H1 (cell line): ENCODE results near the gene STK16. TPM values are rescaled to one million over a fixed set of nuclear protein-coding genes. Genes with fewer than 3 reads are reported as not detected.

ENCODE experiments used
- CTCF ChIA-PET: fragments of 300-600 bp; sonication (Branson Sonifier 250); formaldehyde crosslinking; loops from one replicate; lab custom pipeline; 2021; ENCODE audit not compliant: partially characterized antibody; lab: Charles Lee
- POLR2A ChIA-PET: fragments of 300-600 bp; sonication (Branson Sonifier 250); formaldehyde crosslinking; loops from one replicate; lab custom pipeline; 2021; ENCODE audit warnings: inconsistent platforms; ENCODE audit not compliant: partially characterized antibody; lab: Charles Lee
- DNase-seq, 2 experiments: peaks; one replicate each; pipeline versions ENCODE4 v3.0.0 to v3.0.0-alpha.2; 2010 to 2022; ENCODE audit warnings: low spot score in 2 of 2, low read depth in 1 of 2, mixed read lengths in 1 of 2
- FAIRE-seq: peaks from 2 replicates; lab custom pipeline; 2011; peaks lifted over from hg19 to GRCh38; lab: Jason Lieb, UNC
- H2AFZ ChIP-seq: 2 replicates; pipeline ENCODE4 v1.8.1; 2012; ENCODE audit warnings: low read length, inconsistent platforms
- H2AK5ac ChIP-seq: 2 replicates; pipeline ENCODE4 v1.6.1; 2013; ENCODE audit warnings: low read depth, low read length
- H2BK120ac ChIP-seq: replicated peaks from 2 replicates; pipeline ENCODE3; 2013; ENCODE audit warnings: low read depth, low read length, inconsistent platforms
- H2BK12ac ChIP-seq: 2 replicates; pipeline ENCODE4 v1.6.1; 2013; ENCODE audit warnings: low read depth, low read length
- H2BK15ac ChIP-seq: 2 replicates; pipeline ENCODE4 v1.6.1; 2013; ENCODE audit warnings: low read length
- H2BK20ac ChIP-seq: 2 replicates; pipeline ENCODE4 v1.6.1; 2013; ENCODE audit warnings: low read length
- H2BK5ac ChIP-seq: 2 replicates; pipeline ENCODE4 v1.6.1; 2013; ENCODE audit warnings: low read depth, low read length
- H3K14ac ChIP-seq: 2 replicates; pipeline ENCODE4 v1.6.1; 2013; ENCODE audit warnings: inconsistent platforms; ENCODE audit not compliant: insufficient read length
- H3K18ac ChIP-seq: 2 replicates; pipeline ENCODE4 v1.6.1; 2013; ENCODE audit warnings: low read length; ENCODE audit errors: extremely low read depth
- H3K23ac ChIP-seq: 2 replicates; pipeline ENCODE4 v1.6.1; 2013; ENCODE audit warnings: inconsistent platforms; ENCODE audit not compliant: insufficient read length
- H3K23me2 ChIP-seq: 2 replicates; pipeline ENCODE4 v1.6.1; 2013; ENCODE audit warnings: low read depth, low read length
- H3K27ac ChIP-seq: 2 replicates; pipeline ENCODE4 v1.6.1; 2011; ENCODE audit warnings: low read depth, low read length, inconsistent platforms
- H3K27me3 ChIP-seq, 4 experiments: replicated peaks in 1 of 4; 1 replicate in 1 of 4; 2 replicates in 3 of 4; pipeline versions ENCODE4 v1.6.1 to v1.8.1; 2011 to 2013; ENCODE audit warnings: low read length in 3 of 4, mild to moderate bottlenecking in 3 of 4, inconsistent platforms in 2 of 4, mixed read lengths in 2 of 4, moderate library complexity in 1 of 4; ENCODE audit not compliant: control insufficient read depth in 3 of 4, insufficient read depth in 3 of 4; ENCODE audit errors: extremely low read depth in 1 of 4
- H3K36me3 ChIP-seq, 4 experiments: 2 replicates each; pipeline versions ENCODE4 v1.6.1 to v1.8.1; 2011 to 2013; ENCODE audit warnings: mild to moderate bottlenecking in 4 of 4, low read length in 3 of 4, moderate library complexity in 2 of 4, control low read depth in 1 of 4, inconsistent platforms in 1 of 4; ENCODE audit not compliant: insufficient read depth in 4 of 4, control insufficient read depth in 2 of 4
- H3K4ac ChIP-seq: replicated peaks from 2 replicates; pipeline ENCODE3; 2013; ENCODE audit warnings: low read length, low read depth, mixed read lengths, inconsistent platforms; ENCODE audit not compliant: insufficient read length
- H3K4me1 ChIP-seq, 4 experiments: replicated peaks in 1 of 4; 1 replicate in 1 of 4; 2 replicates in 3 of 4; pipeline versions ENCODE4 v1.6.1 to v1.8.1; 2011 to 2013; ENCODE audit warnings: low read length in 3 of 4, inconsistent platforms in 2 of 4, mixed read lengths in 1 of 4; ENCODE audit not compliant: insufficient read depth in 4 of 4, control insufficient read depth in 3 of 4
- H3K4me2 ChIP-seq, 2 experiments: 2 replicates each; pipeline versions ENCODE4 v1.6.1 to v1.8.1; 2011 to 2013; ENCODE audit warnings: low read depth in 2 of 2, low read length in 2 of 2, control low read depth in 1 of 2, inconsistent platforms in 1 of 2, mild to moderate bottlenecking in 1 of 2; ENCODE audit not compliant: insufficient read depth in 1 of 2
- H3K4me3 ChIP-seq, 4 experiments: fragments of 200-600, 300-600 bp in 1 of 4; sonication (generic), shearing (Covaris generic), sonication (Bioruptor Twin) in 1 of 4; 2 replicates each; pipeline versions ENCODE4 v1.5.1 to v1.8.1; 2011 to 2016; ENCODE audit warnings: low read length in 4 of 4, low read depth in 3 of 4, control low read depth in 2 of 4, inconsistent platforms in 2 of 4, mild to moderate bottlenecking in 2 of 4, mixed read lengths in 1 of 4, moderate library complexity in 1 of 4; ENCODE audit not compliant: insufficient read depth in 2 of 4; ENCODE audit errors: extremely low read depth in 1 of 4
- H3K56ac ChIP-seq: replicated peaks from 2 replicates; pipeline ENCODE3; 2013; ENCODE audit warnings: low read depth, mild to moderate bottlenecking, mixed read lengths, low read length, inconsistent platforms; ENCODE audit not compliant: insufficient read length
- H3K79me1 ChIP-seq: 2 replicates; pipeline ENCODE4 v1.6.1; 2013; ENCODE audit warnings: low read depth, low read length, control low read depth
- H3K79me2 ChIP-seq, 2 experiments: 2 replicates each; pipeline versions ENCODE4 v1.6.1 to v1.8.1; 2012 to 2013; ENCODE audit warnings: low read length in 2 of 2, mild to moderate bottlenecking in 2 of 2, inconsistent platforms in 1 of 2; ENCODE audit not compliant: insufficient read depth in 2 of 2, control insufficient read depth in 1 of 2
- H3K9ac ChIP-seq, 4 experiments: replicated peaks in 1 of 4; 1 replicate in 1 of 4; 2 replicates in 3 of 4; pipeline versions ENCODE4 v1.6.1 to v1.8.1; 2011 to 2013; ENCODE audit warnings: low read depth in 3 of 4, low read length in 3 of 4, control low read depth in 2 of 4, mild to moderate bottlenecking in 2 of 4, moderate library complexity in 2 of 4, inconsistent platforms in 1 of 4; ENCODE audit errors: extremely low read depth in 1 of 4
- H3K9me3 ChIP-seq, 2 experiments: 2 replicates each; pipeline versions ENCODE4 v1.6.1 to v1.8.1; 2012 to 2013; ENCODE audit warnings: mild to moderate bottlenecking in 2 of 2, moderate library complexity in 2 of 2, control low read depth in 1 of 2, inconsistent platforms in 1 of 2, low read depth in 1 of 2, low read length in 1 of 2, mixed read lengths in 1 of 2; ENCODE audit not compliant: insufficient read depth in 2 of 2
- H4K20me1 ChIP-seq, 2 experiments: replicated peaks in 1 of 2; 2 replicates each; pipeline versions ENCODE3 to v1.8.1; 2011 to 2013; ENCODE audit warnings: inconsistent platforms in 2 of 2, low read length in 2 of 2, mild to moderate bottlenecking in 1 of 2; ENCODE audit not compliant: insufficient read depth in 2 of 2, control insufficient read depth in 1 of 2
- H4K5ac ChIP-seq: 2 replicates; pipeline ENCODE4 v1.6.1; 2013; ENCODE audit warnings: low read length, low read depth, mixed read lengths, inconsistent platforms; ENCODE audit not compliant: insufficient read length
- H4K8ac ChIP-seq: 2 replicates; pipeline ENCODE4 v1.8.0; 2013; ENCODE audit warnings: mild to moderate bottlenecking, moderate library complexity, low read length, inconsistent platforms; ENCODE audit not compliant: insufficient read depth; ENCODE audit errors: extremely low read depth
- H4K91ac ChIP-seq: replicated peaks from 2 replicates; pipeline ENCODE3; 2013; ENCODE audit warnings: low read length, mixed read lengths, inconsistent platforms; ENCODE audit not compliant: insufficient read length
- CHD2 ChIP-seq: IDR thresholded peaks from 2 replicates; pipeline ENCODE4 v1.6.1; 2012; ENCODE audit warnings: low read length, improper control_type of control experiment
- EZH2 ChIP-seq: fragments of 200-600 bp; sonication (generic); IDR thresholded peaks from 2 replicates; pipeline ENCODE4 v1.7.1; 2012; ENCODE audit warnings: low read depth, mild to moderate bottlenecking, moderate library complexity, low read length, inconsistent platforms; ENCODE audit not compliant: severe bottlenecking
- KDM4A ChIP-seq: IDR thresholded peaks from one replicate; pipeline ENCODE4 v1.7.1; 2012; ENCODE audit warnings: low read depth, mild to moderate bottlenecking, moderate library complexity, low read length, inconsistent platforms; ENCODE audit not compliant: severe bottlenecking
- MAFK ChIP-seq: IDR thresholded peaks from 2 replicates; pipeline ENCODE4 v1.6.1; 2012; ENCODE audit warnings: low read depth, mild to moderate bottlenecking, improper control_type of control experiment, low read length
- RAD21 ChIP-seq, 2 experiments: IDR thresholded peaks in 1 of 2; conservative IDR thresholded peaks in 1 of 2; 2 replicates each; pipeline ENCODE4 v1.6.1; 2011; ENCODE audit warnings: low read depth in 2 of 2, low read length in 2 of 2, improper control_type of control experiment in 1 of 2, inconsistent platforms in 1 of 2, mild to moderate bottlenecking in 1 of 2, moderate library complexity in 1 of 2
- RNF2 ChIP-seq: fragments of 200-900, 300-1000 bp; sonication (generic); IDR thresholded peaks from 2 replicates; pipeline ENCODE4 v1.7.1; 2016; ENCODE audit warnings: borderline replicate concordance, low read depth, mild to moderate bottlenecking, antibody characterized with exemption, low read length; ENCODE audit not compliant: poor library complexity, severe bottlenecking; ENCODE audit errors: missing control alignments
- SIN3A ChIP-seq, 2 experiments: IDR thresholded peaks in 1 of 2; conservative IDR thresholded peaks in 1 of 2; 2 replicates each; pipeline ENCODE4 v1.6.1; 2011 to 2012; ENCODE audit warnings: low read length in 2 of 2, improper control_type of control experiment in 1 of 2, low read depth in 1 of 2, mild to moderate bottlenecking in 1 of 2
- TEAD4 ChIP-seq: IDR thresholded peaks from 2 replicates; pipeline ENCODE4 v1.6.1; 2012; ENCODE audit warnings: low read depth, low read length, inconsistent platforms, mixed read lengths
- WGBS, 2 experiments: shearing (Covaris generic) in 1 of 2; methylation state at CpG; one replicate each; pipeline versions ENCODE4 v1.1.6 to v1.1.7; 2013 to 2015; ENCODE audit warnings: low lambda C conversion rate in 2 of 2, mixed read lengths in 2 of 2, inconsistent platforms in 1 of 2, low coverage in 1 of 2, missing lambda C conversion rate in 1 of 2; ENCODE audit not compliant: insufficient replicate concordance in 2 of 2, insufficient coverage in 1 of 2, insufficient read length in 1 of 2; ENCODE audit errors: extremely low coverage in 1 of 2, missing lambda C conversion rate in 1 of 2; 5-methylcytosine and 5-hydroxymethylcytosine counted together
- polyA plus RNA-seq, 7 experiments: library from polyadenylated mRNA; depleted of rRNA in 3 of 7; stranded (reverse) in 5 of 7; unstranded in 2 of 7; fragments of >200 nt in 5 of 7; fragments of 200-250 nt in 2 of 7; gene quantifications; 1 replicate in 5 of 7; 2 replicates in 1 of 7; 4 replicates in 1 of 7; pipeline versions ENCODE4 v1.2.1 to v1.2.3, GENCODE V29; 2011 to 2013; ENCODE audit warnings: missing spikeins in 2 of 7, mixed read lengths in 2 of 7
- total RNA-seq: library from RNA; stranded (reverse); fragmentation: NEBNext Ultra II Directional; extraction: Animal tissue kit (Norgen Biotek cat#: 25700); gene quantifications from 2 replicates; pipeline ENCODE4 v1.2.1, GENCODE V29; 2021
- TF ChIP-seq, protein P1 (sequence below): IDR thresholded peaks from 2 replicates; pipeline ENCODE4 v1.6.1; 2012; ENCODE audit warnings: inconsistent platforms

The STK16 gene
- total and polyA plus RNA-seq, 2 of the 8 experiments (the other 6 are each of a cell fraction or from before 2014, with no cell fraction given): 21.3 to 51.4 TPM

DNA sequence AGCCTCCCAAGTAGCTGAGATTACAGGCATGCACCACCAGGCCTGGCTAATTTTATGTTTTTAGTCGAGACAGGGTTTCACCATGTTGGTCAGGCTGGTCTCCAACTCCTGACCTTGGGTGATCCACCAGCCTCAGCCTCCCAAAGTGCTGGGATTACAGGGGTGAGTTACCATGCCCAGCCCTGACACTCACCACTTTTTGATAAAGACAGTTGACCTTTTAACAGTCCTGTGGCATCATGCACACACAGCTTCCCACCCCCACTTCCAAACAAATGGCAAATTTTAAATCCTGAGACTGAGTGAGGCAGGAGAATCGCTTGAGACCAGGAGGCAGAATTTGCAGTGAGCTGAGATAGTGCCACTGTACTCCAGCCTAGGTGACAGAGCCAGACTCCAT, 27.7 kb downstream of the STK16 start:
- Histone ChIP-seq H3K4me1 (peaks cover 2 to 6% (median 4%) of the 10 kb centered on the region in 4 experiments), H3K27me3 (peaks cover 0 to 3% (median 0%) of the 10 kb centered on the region in 4 experiments; a peak in 3 of 7 replicates), H2AFZ (no peak overlapping the region), H3K18ac (no peak overlapping the region), H3K14ac (no peak overlapping the region), H3K27ac (no peak overlapping the region), H2BK15ac (no peak overlapping the region), H3K9me3 (no peaks in the 10 kb centered on the region), H3K56ac (no peak overlapping the region), H2BK20ac (no peak overlapping the region), H4K91ac (no peak overlapping the region), H3K23ac (no peak overlapping the region), H3K36me3 (no peaks in the 10 kb centered on the region), H4K8ac (no peak overlapping the region), H2BK5ac (no peak overlapping the region), H3K4ac (no peak overlapping the region), H3K4me3 (no peak overlapping the region), H4K20me1 (no peaks in the 10 kb centered on the region), H4K5ac (no peak overlapping the region), H3K79me2 (no peaks in the 10 kb centered on the region), H3K23me2 (no peaks in the 10 kb centered on the region; the same call in 1 of the 2 replicates), H2BK120ac (no peak overlapping the region), H2BK12ac (no peak overlapping the region), H3K9ac (no peak overlapping the region), H2AK5ac (no peak overlapping the region), H3K79me1 (no peaks in the 10 kb centered on the region), H3K4me2 (no peak overlapping the region)
- TF ChIP-seq EZH2 (no peak), SIN3A (conservative IDR thresholded peaks at IDR 0.05 in 1 of 2, IDR thresholded peaks at IDR 0.05 in 1 of 2; ENCODE audit: low read depth in 1 of 2, low read length in 2 of 2) (no peak), MAFK (no peak), TEAD4 (no peak), KDM4A (no peak), RAD21 (IDR thresholded peaks at IDR 0.05 in 1 of 2, conservative IDR thresholded peaks at IDR 0.05 in 1 of 2; ENCODE audit: low read depth in 2 of 2, low read length in 2 of 2) (no peak), CHD2 (no peak), RNF2 (no peak)
- TF ChIP-seq, protein P1, sequence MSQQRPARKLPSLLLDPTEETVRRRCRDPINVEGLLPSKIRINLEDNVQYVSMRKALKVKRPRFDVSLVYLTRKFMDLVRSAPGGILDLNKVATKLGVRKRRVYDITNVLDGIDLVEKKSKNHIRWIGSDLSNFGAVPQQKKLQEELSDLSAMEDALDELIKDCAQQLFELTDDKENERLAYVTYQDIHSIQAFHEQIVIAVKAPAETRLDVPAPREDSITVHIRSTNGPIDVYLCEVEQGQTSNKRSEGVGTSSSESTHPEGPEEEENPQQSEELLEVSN: no peak
- FAIRE-seq (no peak), DNase-seq (no peak)
- WGBS, 2 experiments: 77% methylated on average over 2 of the region's 2 CpGs; no CpG with 5 or more reads in 1 of the 2 experiments
- ChIA-PET CTCF (interaction anchor here (1.3 to 2.9 kb wide), 3 partner anchors 11 to 26 kb away, joined by 3 to 12 read pairs (median 8); no protein-coding TSS in a partner anchor), POLR2A (interaction anchor here (1.7 kb wide), 1 partner anchor 10 kb away, joined by 6 read pairs; no protein-coding TSS in a partner anchor)
